DND-41 (cell line): ENCODE measurements around the gene RIMS3.

Experiments used
- CTCF ChIP-seq: IDR thresholded peaks from 2 replicates; pipeline ENCODE4 v1.5.1; 2012; ENCODE audit warnings: borderline replicate concordance, low read length, moderate library complexity, mild to moderate bottlenecking; ENCODE audit not compliant: poor library complexity, severe bottlenecking; ENCODE audit errors: extremely low read depth
- EZH2 ChIP-seq: IDR thresholded peaks from 3 replicates; pipeline ENCODE4 v1.6.1; 2012; ENCODE audit warnings: borderline replicate concordance, low read depth, mild to moderate bottlenecking, moderate library complexity, low read length, inconsistent platforms; ENCODE audit not compliant: severe bottlenecking

GRCh38 chr1:40625476-40626382 lies 39.8 kb downstream of the RIMS3 start:
- TF ChIP-seq CTCF (no peak), EZH2 (no peak)
